ENCODE results near the gene DPP10.

Gene DPP10

GRCh38 chr2:115292742-115293141, 850.3 kb downstream of the DPP10 start:
- H3F3A ChIP-seq (ENCODE audit: insufficient read depth, low read length), result no peaks in the 10 kb centered on the region
- no peaks in the 10 kb centered on the region for H4K20me1 ChIP-seq (ENCODE audit: insufficient read depth, low read length)
- H3K4me2 ChIP-seq (ENCODE audit: low read length), result no peak overlapping the region
- no peaks in the 10 kb centered on the region for H3K9me3 ChIP-seq (ENCODE audit: low read length)
- no peaks in the 10 kb centered on the region for H3K36me3 ChIP-seq (ENCODE audit: insufficient read depth, low read length)
- no peak overlapping the region for H2AFZ ChIP-seq (ENCODE audit: low read length)
- H3K9ac ChIP-seq (ENCODE audit: low read length), result no peak overlapping the region
- H3K27ac ChIP-seq (ENCODE audit: low read depth, low read length, poor library complexity, severe bottlenecking), result no peak overlapping the region
- no peak overlapping the region for H3K4me3 ChIP-seq (ENCODE audit: low read depth, low read length, poor library complexity, severe bottlenecking)
- H3K4me1 ChIP-seq (ENCODE audit: insufficient read depth, low read length, severe bottlenecking), result no peaks in the 10 kb centered on the region
- H3K9me2 ChIP-seq (ENCODE audit: low read depth, low read length), result no peaks in the 10 kb centered on the region
- H3K79me2 ChIP-seq (ENCODE audit: insufficient read depth, low read length), result no peaks in the 10 kb centered on the region
- TF ChIP-seq EZH2 (IDR thresholded peaks at IDR 0.05; ENCODE audit: borderline replicate concordance, low read length) (no peak), CTCF (IDR thresholded peaks at IDR 0.05; ENCODE audit: low read length) (no peak)
- H3K27me3 ChIP-seq (ENCODE audit: insufficient read depth, low read length), result no peaks in the 10 kb centered on the region

GRCh38 chr2:115294999-115295398, 852.6 kb downstream of the DPP10 start:
- no peak overlapping the region for H3K4me3 ChIP-seq (ENCODE audit: low read depth, low read length, poor library complexity, severe bottlenecking)
- no peaks in the 10 kb centered on the region for H4K20me1 ChIP-seq (ENCODE audit: insufficient read depth, low read length)
- no peak overlapping the region for H3K9ac ChIP-seq (ENCODE audit: low read length)
- H3K27ac ChIP-seq (ENCODE audit: low read depth, low read length, poor library complexity, severe bottlenecking), result no peak overlapping the region
- no peaks in the 10 kb centered on the region for H3K27me3 ChIP-seq (ENCODE audit: insufficient read depth, low read length)
- H3K9me2 ChIP-seq (ENCODE audit: low read depth, low read length), result no peaks in the 10 kb centered on the region
- TF ChIP-seq CTCF (IDR thresholded peaks at IDR 0.05; ENCODE audit: low read length) (no peak), EZH2 (IDR thresholded peaks at IDR 0.05; ENCODE audit: borderline replicate concordance, low read length) (no peak)
- no peaks in the 10 kb centered on the region for H3K79me2 ChIP-seq (ENCODE audit: insufficient read depth, low read length)
- H2AFZ ChIP-seq (ENCODE audit: low read length), result no peak overlapping the region
- H3K4me2 ChIP-seq (ENCODE audit: low read length), result no peak overlapping the region
- no peaks in the 10 kb centered on the region for H3K9me3 ChIP-seq (ENCODE audit: low read length)
- H3F3A ChIP-seq (ENCODE audit: insufficient read depth, low read length), result no peaks in the 10 kb centered on the region
- no peaks in the 10 kb centered on the region for H3K36me3 ChIP-seq (ENCODE audit: insufficient read depth, low read length)
- H3K4me1 ChIP-seq (ENCODE audit: insufficient read depth, low read length, severe bottlenecking), result no peaks in the 10 kb centered on the region

- Histone ChIP-seq H2AFZ (ENCODE audit: low read length) (no peak overlapping the region), H4K20me1 (ENCODE audit: insufficient read depth, low read length) (no peaks in the 10 kb centered on the region)
- TF ChIP-seq CTCF (IDR thresholded peaks at IDR 0.05; ENCODE audit: low read length), result no peak
- TF ChIP-seq EZH2 (IDR thresholded peaks at IDR 0.05; ENCODE audit: borderline replicate concordance, low read length), result no peak
Measured at GRCh38 chr2:115297056-115297455, 854.6 kb downstream of the DPP10 start.

More at GRCh38 chr2:115297056-115297455, 854.6 kb downstream of the DPP10 start:
- no peak overlapping the region for H3K4me2 ChIP-seq (ENCODE audit: low read length)
- H3K36me3 ChIP-seq (ENCODE audit: insufficient read depth, low read length), result no peaks in the 10 kb centered on the region
- H3K4me1 ChIP-seq (ENCODE audit: insufficient read depth, low read length, severe bottlenecking), result no peaks in the 10 kb centered on the region
- H3K9me2 ChIP-seq (ENCODE audit: low read depth, low read length), result no peaks in the 10 kb centered on the region
- no peak overlapping the region for H3K27ac ChIP-seq (ENCODE audit: low read depth, low read length, poor library complexity, severe bottlenecking)
- no peaks in the 10 kb centered on the region for H3F3A ChIP-seq (ENCODE audit: insufficient read depth, low read length)
- no peak overlapping the region for H3K9ac ChIP-seq (ENCODE audit: low read length)
- H3K4me3 ChIP-seq (ENCODE audit: low read depth, low read length, poor library complexity, severe bottlenecking), result no peak overlapping the region
- H3K79me2 ChIP-seq (ENCODE audit: insufficient read depth, low read length), result no peaks in the 10 kb centered on the region
- no peaks in the 10 kb centered on the region for H3K27me3 ChIP-seq (ENCODE audit: insufficient read depth, low read length)
- H3K9me3 ChIP-seq (ENCODE audit: low read length), result no peaks in the 10 kb centered on the region

Measured in OCI-LY1 (cell line).